Mucosa of rectum (tissue), 2 donors: Measurements from ENCODE around the gene RBMS1.

Source experiments
- H3K27ac ChIP-seq, 2 donors: one replicate each; pipeline ENCODE4 v1.7.0; 2013; ENCODE audit warnings: inconsistent platforms in 2 of 2, low read depth in 2 of 2, low read length in 2 of 2
- H3K27me3 ChIP-seq, 2 donors: one replicate each; pipeline ENCODE4 v1.7.0; 2013; ENCODE audit warnings: low read length in 2 of 2; ENCODE audit not compliant: control insufficient read depth in 2 of 2, insufficient read depth in 2 of 2
- H3K36me3 ChIP-seq, 2 donors: one replicate each; pipeline ENCODE4 v1.7.0; 2013; ENCODE audit warnings: low read length in 2 of 2; ENCODE audit not compliant: control insufficient read depth in 2 of 2, insufficient read depth in 2 of 2
- H3K4me1 ChIP-seq, 2 donors: one replicate each; pipeline ENCODE4 v1.7.0; 2013; ENCODE audit warnings: low read length in 2 of 2, mild to moderate bottlenecking in 1 of 2; ENCODE audit not compliant: control insufficient read depth in 2 of 2, insufficient read depth in 2 of 2
- H3K4me3 ChIP-seq, 2 donors: one replicate each; pipeline ENCODE4 v1.7.0; 2013; ENCODE audit warnings: low read length in 2 of 2
- H3K9ac ChIP-seq, 2 donors: one replicate each; pipeline ENCODE4 v1.7.0; 2013; ENCODE audit warnings: low read length in 2 of 2, low read depth in 1 of 2, mild to moderate bottlenecking in 1 of 2
- H3K9me3 ChIP-seq, 2 donors: one replicate each; pipeline ENCODE4 v1.7.0; 2013; ENCODE audit warnings: low read length in 2 of 2; ENCODE audit not compliant: control insufficient read depth in 2 of 2
- donor health status: healthy.
- donor health status: Normal muscosa, but diverticular disease.

The RBMS1 gene

GRCh38 chr2:160294339-160294803, 199.2 kb downstream of the RBMS1 start:
- Histone ChIP-seq H3K36me3 (no peaks in the 10 kb centered on the region), H3K4me3 (no peak overlapping the region), H3K4me1 (no peaks in the 10 kb centered on the region), H3K9ac (no peak overlapping the region), H3K27me3 (no peaks in the 10 kb centered on the region), H3K27ac (peak overlapping the region in 1 of 2 donors; percentile 25), H3K9me3 (no peaks in the 10 kb centered on the region)

DNA sequence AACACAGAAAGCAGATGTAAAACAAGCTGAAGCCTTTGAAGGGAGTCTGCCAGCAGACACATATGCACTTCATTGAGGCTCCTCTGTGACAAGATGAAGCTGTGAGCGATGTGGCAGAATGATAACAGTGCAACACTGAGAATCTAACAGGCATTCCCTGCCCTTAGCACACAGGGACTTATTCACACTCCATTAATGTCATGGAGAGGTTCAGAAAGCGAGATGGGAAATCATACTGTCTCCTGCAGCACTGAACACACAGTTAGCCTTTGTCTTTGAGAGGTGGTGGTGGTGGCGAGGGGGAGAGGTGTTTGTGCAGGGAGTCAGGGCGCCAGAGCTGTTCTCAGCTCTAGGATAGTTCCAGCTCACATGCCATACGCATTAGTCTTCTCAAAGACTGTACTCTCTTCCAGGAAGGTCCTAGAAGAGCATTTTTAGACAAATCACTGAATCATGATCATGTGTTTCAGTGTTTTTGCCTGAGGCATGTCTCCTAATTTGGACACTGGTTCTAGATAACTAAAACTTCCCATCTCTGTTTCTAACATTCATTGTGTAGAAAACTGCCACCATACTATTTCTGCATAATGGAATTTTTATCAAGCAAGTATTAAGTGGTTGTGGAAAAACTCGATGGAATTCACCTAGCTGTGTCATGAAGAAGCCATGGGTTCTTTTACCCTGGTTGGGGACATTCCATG, 200.1 kb downstream of the RBMS1 start:
- peak overlapping the region; percentile 10 to 25 for H3K27ac ChIP-seq
- H3K4me1 ChIP-seq = no peaks in the 10 kb centered on the region
- no peak overlapping the region for H3K4me3 ChIP-seq
- no peak overlapping the region for H3K9ac ChIP-seq
- no peaks in the 10 kb centered on the region for H3K9me3 ChIP-seq
- H3K27me3 ChIP-seq = no peaks in the 10 kb centered on the region
- H3K36me3 ChIP-seq = no peaks in the 10 kb centered on the region

DNA sequence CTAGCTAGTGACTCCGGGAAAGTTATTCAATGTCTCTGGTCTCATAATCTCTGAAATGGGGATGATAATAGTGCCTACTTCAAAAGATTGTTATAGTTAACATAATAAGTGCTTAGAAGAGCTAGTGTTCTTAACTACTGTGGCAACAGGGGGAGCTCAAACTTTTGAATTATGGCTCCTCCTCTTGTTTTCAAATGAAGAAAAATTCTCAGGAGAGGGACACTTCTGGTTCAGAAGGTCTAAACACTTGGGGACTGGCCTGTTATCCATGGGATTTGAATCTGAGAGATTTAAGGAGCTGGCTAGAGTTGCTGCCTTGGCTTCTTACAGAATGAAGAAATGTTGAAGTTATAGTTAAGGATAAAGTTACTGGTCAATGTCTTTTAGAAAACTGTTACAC, 201.4 kb downstream of the RBMS1 start:
- Histone ChIP-seq H3K27me3 (no peaks in the 10 kb centered on the region), H3K27ac (no peak overlapping the region), H3K9me3 (no peaks in the 10 kb centered on the region), H3K4me1 (no peaks in the 10 kb centered on the region), H3K9ac (no peak overlapping the region), H3K4me3 (no peak overlapping the region), H3K36me3 (no peaks in the 10 kb centered on the region)

- Histone ChIP-seq H3K36me3 (no peaks in the 10 kb centered on the region), H3K9ac (no peak overlapping the region), H3K4me1 (no peaks in the 10 kb centered on the region), H3K27ac (no peak overlapping the region), H3K27me3 (no peaks in the 10 kb centered on the region), H3K4me3 (no peak overlapping the region), H3K9me3 (no peaks in the 10 kb centered on the region)
These were observed 202.2 kb downstream of the RBMS1 start for GRCh38 chr2:160291382-160291781.

- no peaks in the 10 kb centered on the region for H3K27me3 ChIP-seq
- no peak overlapping the region for H3K27ac ChIP-seq
- no peaks in the 10 kb centered on the region for H3K9me3 ChIP-seq
- H3K9ac ChIP-seq = no peak overlapping the region
- no peaks in the 10 kb centered on the region for H3K36me3 ChIP-seq
- H3K4me3 ChIP-seq = no peak overlapping the region
- no peaks in the 10 kb centered on the region for H3K4me1 ChIP-seq
These were observed 203.0 kb downstream of the RBMS1 start for GRCh38 chr2:160290598-160290997.

DNA sequence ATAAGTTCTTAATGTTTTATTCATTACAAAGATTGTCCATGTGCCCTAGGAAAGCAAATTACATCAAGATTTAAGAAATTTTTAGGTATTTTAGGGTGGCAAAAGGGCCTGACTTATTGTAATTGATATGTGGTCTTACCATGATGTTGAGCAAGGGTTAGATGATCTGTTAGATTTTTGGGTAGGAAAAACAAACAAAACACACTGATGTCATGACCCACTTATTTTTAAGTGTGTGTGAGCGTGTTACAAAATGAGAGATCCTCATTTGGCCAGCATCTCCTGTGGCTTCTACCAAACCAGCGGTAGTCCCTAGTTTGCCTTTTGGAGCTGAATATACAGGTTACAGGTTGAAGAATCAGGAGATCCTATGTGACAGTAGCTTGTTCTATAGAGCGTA, 203.8 kb downstream of the RBMS1 start:
- H3K27ac ChIP-seq = no peak overlapping the region
- H3K4me1 ChIP-seq = no peaks in the 10 kb centered on the region
- no peaks in the 10 kb centered on the region for H3K36me3 ChIP-seq

DNA sequence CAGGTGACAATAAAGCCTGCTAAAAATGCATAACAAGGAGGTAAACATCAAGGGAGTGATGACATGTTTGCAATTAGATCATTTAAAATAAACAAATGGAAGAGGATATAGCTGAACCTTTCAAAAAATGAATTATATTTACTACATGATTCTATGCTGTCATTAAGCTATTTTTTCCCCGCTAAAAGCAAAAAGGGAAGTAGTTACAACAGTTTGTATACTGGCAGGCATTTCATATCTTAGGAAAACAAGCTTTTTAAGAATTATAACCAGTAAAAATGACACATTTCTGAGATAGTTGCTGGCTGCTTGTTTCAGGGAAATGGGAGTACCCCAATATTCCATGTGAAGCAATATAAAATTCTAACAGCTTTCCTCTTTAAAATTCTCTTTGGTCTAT, 204.5 kb downstream of the RBMS1 start:
- H3K27me3 ChIP-seq = no peaks in the 10 kb centered on the region
- peaks cover 0 to 3% of the 10 kb centered on the region in 2 donors for H3K36me3 ChIP-seq
- H3K9me3 ChIP-seq = no peaks in the 10 kb centered on the region
- H3K4me1 ChIP-seq = no peaks in the 10 kb centered on the region
- H3K9ac ChIP-seq = no peak overlapping the region
- H3K4me3 ChIP-seq = no peak overlapping the region
- H3K27ac ChIP-seq = no peak overlapping the region

More for the DNA sequence above, 203.8 kb downstream of the RBMS1 start:
- H3K9ac ChIP-seq = no peak overlapping the region
- H3K4me3 ChIP-seq = no peak overlapping the region
- no peaks in the 10 kb centered on the region for H3K27me3 ChIP-seq
- no peaks in the 10 kb centered on the region for H3K9me3 ChIP-seq

DNA sequence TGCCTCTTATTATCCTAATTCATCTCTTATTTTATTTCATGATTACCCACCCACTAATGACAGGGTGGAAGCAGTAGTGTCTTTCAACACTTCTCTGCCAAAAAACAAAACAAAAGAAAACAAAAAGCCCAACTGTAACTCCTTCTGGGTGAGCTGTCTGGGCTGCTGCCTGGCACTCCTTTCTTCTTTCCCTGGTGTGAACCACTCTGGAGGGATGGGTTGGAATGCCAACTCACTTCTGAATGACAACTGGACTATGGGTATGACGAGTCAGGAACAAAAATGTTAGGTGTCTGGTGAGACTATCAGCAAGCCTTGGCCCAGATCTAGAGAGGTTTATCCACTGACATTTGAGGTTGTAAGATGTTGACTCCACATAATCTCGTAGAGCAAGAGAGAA, 205.3 kb downstream of the RBMS1 start:
- Histone ChIP-seq H3K9ac (no peak overlapping the region), H3K27me3 (no peaks in the 10 kb centered on the region), H3K9me3 (no peaks in the 10 kb centered on the region), H3K4me3 (no peak overlapping the region), H3K4me1 (no peaks in the 10 kb centered on the region), H3K36me3 (peaks cover 0 to 6% of the 10 kb centered on the region in 2 donors), H3K27ac (no peak overlapping the region)

GRCh38 chr2:160287476-160287875, 206.1 kb downstream of the RBMS1 start:
- H3K36me3 ChIP-seq = peaks cover 0 to 6% of the 10 kb centered on the region in 2 donors
- H3K27ac ChIP-seq = no peak overlapping the region
- H3K4me3 ChIP-seq = no peak overlapping the region
- no peaks in the 10 kb centered on the region for H3K27me3 ChIP-seq
- H3K9me3 ChIP-seq = no peaks in the 10 kb centered on the region
- no peak overlapping the region for H3K9ac ChIP-seq
- no peaks in the 10 kb centered on the region for H3K4me1 ChIP-seq

GRCh38 chr2:160286551-160286950, 207.1 kb downstream of the RBMS1 start:
- Histone ChIP-seq H3K27me3 (no peaks in the 10 kb centered on the region), H3K36me3 (peaks cover 0 to 6% of the 10 kb centered on the region in 2 donors), H3K9ac (no peak overlapping the region), H3K27ac (no peak overlapping the region), H3K4me1 (no peaks in the 10 kb centered on the region), H3K9me3 (no peaks in the 10 kb centered on the region), H3K4me3 (no peak overlapping the region)
